22Rv1 (cell line): ENCODE measurements around the gene SFXN5.
"Not testable (repeated sequence)": the region's sequence is repeated elsewhere in the genome, so short reads cannot be mapped to it uniquely, and the experiment has no call there.

Experiments
- H3K27ac ChIP-seq: fragments of 450-650 bp; 2 replicates; pipeline ENCODE4 v1.5.1; 2017
- CTCF ChIP-seq: fragments of 450-650 bp; IDR thresholded peaks from 2 replicates; pipeline ENCODE4 v1.5.1; 2017; ENCODE audit warnings: mild to moderate bottlenecking
- ZFX ChIP-seq: fragments of 450-650 bp; IDR thresholded peaks from 2 replicates; pipeline ENCODE4 v1.6.1; 2017; ENCODE audit warnings: antibody characterized with exemption, borderline replicate concordance

Gene SFXN5

GRCh38 chr2:72913486-72914205 lies 157.9 kb downstream of the SFXN5 start:
- TF ChIP-seq CTCF (peak; percentile 14; the same call in 1 of the 2 replicates), ZFX (no peak)
- no peak overlapping the region for H3K27ac ChIP-seq

GRCh38 chr2:72911256-72911655 lies 160.3 kb downstream of the SFXN5 start:
- no peak overlapping the region for H3K27ac ChIP-seq
- no peak for TF ChIP-seq CTCF
- TF ChIP-seq ZFX = no peak

- TF ChIP-seq ZFX (no peak), CTCF (no peak)
- H3K27ac ChIP-seq = no peak overlapping the region
Measured at GRCh38 chr2:72908741-72909140, 162.8 kb downstream of the SFXN5 start.

GRCh38 chr2:72907369-72907768 lies 164.1 kb downstream of the SFXN5 start:
- H3K27ac ChIP-seq = not testable (repeated sequence)

GRCh38 chr2:72901426-72901825 lies 170.1 kb downstream of the SFXN5 start:
- H3K27ac ChIP-seq = no peak overlapping the region
- TF ChIP-seq CTCF (no peak), ZFX (no peak)

- no peak overlapping the region for H3K27ac ChIP-seq
- no peak for TF ChIP-seq ZFX
- no peak for TF ChIP-seq CTCF
Measured at GRCh38 chr2:72900191-72900825, 171.2 kb downstream of the SFXN5 start.

GRCh38 chr2:72898585-72898906 lies 173.0 kb downstream of the SFXN5 start:
- no peak for TF ChIP-seq CTCF
- TF ChIP-seq ZFX = no peak
- H3K27ac ChIP-seq = no peak overlapping the region
